ENCODE results near the gene LIN37. TPM values are rescaled to one million over a fixed set of nuclear protein-coding genes. Genes with fewer than 3 reads are reported as not detected.

The LIN37 gene
- polyA plus RNA-seq, 1 donor, result 8.6 TPM

DNA sequence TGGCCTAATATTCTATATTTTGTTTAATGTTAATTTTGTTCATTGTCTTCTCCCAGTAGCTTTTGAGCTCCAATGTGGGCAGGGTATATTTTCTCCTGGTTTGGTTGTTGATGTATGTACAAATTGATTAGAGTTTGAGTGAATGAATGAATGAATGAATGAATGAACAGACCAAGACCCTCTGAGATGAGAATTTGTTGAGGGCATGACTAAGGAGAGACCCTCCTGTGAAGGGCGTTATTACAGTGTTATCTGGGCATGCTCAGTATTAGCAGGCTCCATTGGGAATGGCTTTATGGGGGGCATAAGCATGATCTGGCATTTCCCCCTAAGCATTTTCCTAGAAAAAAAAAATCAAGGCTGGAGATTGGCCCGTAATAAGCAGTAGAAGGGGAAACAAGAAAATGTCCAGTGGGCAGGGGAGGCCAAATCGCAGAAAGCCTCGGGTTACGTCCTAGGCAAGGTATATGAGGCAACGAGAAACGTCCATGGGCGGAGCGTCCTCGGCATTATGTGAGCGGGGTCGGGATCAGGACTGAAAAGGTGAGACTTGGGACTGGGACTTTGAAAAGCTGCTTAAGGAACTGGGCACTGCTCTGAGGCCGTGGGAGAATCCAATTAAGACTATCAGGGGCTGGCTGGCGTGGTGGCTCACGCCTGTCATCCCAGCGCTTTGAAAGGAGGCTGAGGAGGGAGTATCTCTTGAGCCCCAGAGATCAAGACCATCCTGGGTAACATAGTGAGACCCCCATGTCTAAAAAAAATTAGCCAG is 26.1 kb downstream of the LIN37 start:
- no peak for DNase-seq (ENCODE audit: low read depth)

DNA sequence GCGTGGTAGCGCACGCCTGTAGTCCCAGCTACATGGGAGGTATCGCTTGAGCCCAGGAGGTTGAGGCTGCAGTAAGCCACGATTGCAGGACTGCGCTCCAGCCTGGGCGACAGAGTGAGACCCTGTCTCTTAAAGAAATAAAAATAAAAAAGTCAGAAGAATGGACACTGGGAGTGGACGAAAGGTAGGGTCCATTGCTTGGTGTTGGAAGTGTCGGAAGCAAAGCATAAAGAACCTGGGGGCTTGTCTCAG is 26.6 kb downstream of the LIN37 start:
- no peak for DNase-seq (ENCODE audit: low read depth)

GRCh38 chr19:35775298-35776101 is 27.1 kb downstream of the LIN37 start, which contains the start of gene ARHGAP33:
Gene ARHGAP33 (plus strand): TSS chr19:35775564. CDS start chr19:35775659, 95 bp downstream.
- DNase-seq (ENCODE audit: low read depth), result peak; percentile 88

- DNase-seq (ENCODE audit: low read depth), result no peak
These were observed 27.9 kb downstream of the LIN37 start for GRCh38 chr19:35776102-35776788.

DNA sequence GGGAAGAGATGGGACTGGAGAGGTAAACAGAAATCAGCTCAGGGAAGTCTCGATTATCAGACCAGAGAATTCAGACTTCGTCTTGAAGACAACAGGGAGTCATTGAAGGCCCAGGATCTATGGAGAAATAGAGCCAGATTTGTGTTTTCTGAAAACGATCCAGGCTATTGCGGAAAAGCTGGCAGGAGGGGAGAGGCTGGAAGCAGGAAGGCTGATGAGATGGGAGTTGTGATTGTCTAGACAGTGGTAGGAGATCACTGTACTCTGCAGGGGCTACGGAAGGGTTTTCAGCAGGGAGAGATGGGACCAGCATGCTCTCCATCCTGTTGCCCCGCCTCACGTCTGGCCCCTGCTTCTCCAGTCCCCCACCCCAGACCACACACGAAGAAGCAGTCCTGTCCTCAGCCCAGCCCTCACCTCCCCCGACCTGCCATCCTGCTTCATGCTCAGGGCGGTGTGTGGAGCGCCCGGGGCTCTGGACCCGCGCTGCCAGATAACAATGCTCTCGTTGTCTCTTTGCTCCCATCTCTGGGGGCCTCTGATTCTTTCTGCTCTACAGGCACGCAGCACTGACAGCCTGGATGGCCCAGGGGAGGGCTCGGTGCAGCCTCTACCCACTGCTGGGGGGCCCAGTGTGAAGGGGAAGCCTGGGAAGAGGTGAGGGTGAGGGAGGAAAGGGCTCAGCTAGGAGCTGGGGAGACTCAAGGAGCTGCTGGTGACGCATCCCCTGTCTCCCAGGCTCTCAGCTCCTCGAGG is 28.9 kb downstream of the LIN37 start:
- no peak for DNase-seq (ENCODE audit: low read depth)

DNA sequence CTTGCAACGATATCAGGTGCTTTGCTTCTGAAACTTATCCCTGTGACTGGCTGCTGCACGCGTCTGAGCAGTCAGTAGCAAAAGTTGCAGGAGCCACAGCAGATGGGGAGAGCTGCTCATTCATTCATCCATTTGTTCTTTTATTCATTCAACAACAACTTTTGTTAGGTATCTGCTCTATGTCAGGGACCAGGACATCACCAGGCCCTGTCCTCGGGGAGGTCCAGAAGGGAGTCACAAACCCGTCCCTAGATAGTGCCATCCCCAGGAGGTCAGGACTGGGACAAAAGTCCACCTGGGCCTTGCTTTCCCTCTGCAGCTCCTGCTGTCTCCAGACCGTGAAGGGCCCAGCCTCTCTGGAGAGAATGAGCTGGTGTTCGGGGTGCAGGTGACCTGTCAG is 29.6 kb downstream of the LIN37 start:
- no peak for DNase-seq (ENCODE audit: low read depth)

GRCh38 chr19:35779033-35779432 is 30.7 kb downstream of the LIN37 start:
- no peak for DNase-seq (ENCODE audit: low read depth)

DNA sequence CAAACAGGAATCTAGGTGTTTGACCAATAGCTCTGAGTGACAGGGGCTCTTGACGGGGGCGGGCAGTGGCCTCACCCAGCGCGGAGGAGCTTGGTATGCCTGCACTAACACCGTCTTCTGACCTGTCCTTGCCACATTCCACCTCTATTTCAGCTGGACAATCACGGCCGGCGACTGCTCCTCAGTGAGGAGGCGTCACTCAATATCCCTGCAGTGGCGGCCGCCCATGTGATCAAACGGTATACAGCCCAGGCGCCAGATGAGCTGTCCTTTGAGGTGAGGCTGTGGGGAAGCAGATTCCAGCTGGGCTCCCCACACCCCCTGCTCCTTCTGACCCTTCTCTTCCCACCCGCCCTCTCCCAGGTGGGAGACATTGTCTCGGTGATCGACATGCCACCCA is 31.7 kb downstream of the LIN37 start:
- no peak for DNase-seq (ENCODE audit: low read depth)

DNA sequence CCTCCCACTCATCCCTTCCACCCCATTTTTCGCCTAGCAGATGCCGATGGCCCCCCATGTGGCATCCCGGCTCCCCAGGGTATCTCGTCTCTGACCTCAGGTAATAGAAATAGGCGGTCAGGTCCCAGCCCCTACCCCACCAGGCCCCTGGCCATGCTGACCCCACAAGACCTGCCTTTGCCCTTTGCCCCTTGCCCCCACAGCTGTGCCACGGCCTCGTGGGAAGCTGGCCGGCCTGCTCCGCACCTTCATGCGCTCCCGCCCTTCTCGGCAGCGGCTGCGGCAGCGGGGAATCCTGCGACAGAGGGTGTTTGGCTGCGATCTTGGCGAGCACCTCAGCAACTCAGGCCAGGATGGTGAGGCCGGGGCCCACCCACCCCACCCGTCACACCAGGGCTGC is 32.3 kb downstream of the LIN37 start:
- DNase-seq (ENCODE audit: low read depth), result no peak

- DNase-seq (ENCODE audit: low read depth), result no peak
These were observed 33.3 kb downstream of the LIN37 start for GRCh38 chr19:35781650-35782049.

DNA sequence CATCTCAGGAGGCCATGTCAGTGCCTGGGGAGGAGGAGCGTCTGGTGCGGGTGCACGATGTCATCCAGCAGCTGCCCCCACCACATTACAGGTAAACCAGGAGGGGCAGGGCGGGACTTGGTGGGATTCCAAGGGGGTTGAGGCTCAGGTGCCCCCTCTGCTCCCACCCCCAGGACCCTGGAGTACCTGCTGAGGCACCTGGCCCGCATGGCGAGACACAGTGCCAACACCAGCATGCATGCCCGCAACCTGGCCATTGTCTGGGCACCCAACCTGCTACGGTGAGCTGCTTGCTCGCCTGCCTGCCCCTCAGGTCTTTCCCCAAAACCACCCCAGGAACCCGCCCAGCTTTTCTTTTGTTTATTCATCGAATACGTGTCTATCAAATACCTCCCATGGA is 34.2 kb downstream of the LIN37 start:
- no peak for DNase-seq (ENCODE audit: low read depth)

GRCh38 chr19:35783469-35784434 is 35.4 kb downstream of the LIN37 start:
- no peak for DNase-seq (ENCODE audit: low read depth)

GRCh38 chr19:35784503-35785338 is 36.3 kb downstream of the LIN37 start:
- DNase-seq (ENCODE audit: low read depth), result no peak

DNA sequence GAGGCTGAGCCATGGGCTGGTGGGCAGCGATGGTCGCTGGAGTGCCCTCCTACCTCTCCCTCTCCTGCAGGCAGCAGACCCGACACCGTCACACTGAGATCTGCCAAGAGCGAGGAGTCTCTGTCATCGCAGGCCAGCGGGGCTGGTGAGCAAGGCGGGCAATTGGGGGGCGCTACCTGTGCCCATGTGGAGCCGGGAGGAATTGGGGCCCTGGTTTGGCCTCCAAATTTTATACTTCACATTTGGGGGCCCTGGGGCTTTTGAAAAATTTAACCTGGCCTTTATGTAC is 36.9 kb downstream of the LIN37 start:
- DNase-seq (ENCODE audit: low read depth), result no peak

DNA sequence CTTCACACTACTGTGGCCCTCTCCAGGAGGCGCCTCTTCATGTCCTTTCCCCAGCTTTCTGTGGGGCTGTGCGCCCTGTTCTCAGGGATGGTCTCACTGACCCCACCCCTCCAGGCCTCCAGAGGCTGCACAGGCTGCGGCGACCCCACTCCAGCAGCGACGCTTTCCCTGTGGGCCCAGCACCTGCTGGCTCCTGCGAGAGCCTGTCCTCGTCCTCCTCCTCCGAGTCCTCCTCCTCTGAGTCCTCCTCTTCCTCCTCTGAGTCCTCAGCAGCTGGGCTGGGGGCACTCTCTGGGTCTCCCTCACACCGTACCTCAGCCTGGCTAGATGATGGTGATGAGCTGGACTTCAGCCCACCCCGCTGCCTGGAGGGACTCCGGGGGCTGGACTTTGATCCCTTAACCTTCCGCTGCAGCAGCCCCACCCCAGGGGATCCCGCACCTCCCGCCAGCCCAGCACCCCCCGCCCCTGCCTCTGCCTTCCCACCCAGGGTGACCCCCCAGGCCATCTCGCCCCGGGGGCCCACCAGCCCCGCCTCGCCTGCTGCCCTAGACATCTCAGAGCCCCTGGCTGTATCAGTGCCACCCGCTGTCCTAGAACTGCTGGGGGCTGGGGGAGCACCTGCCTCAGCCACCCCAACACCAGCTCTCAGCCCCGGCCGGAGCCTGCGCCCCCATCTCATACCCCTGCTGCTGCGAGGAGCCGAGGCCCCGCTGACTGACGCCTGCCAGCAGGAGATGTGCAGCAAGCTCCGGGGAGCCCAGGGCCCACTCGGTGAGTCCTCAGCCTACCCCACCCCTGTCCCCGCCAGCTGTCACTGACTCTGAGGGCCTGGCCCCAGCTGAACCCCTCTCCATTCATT is 38.2 kb downstream of the LIN37 start:
- no peak for DNase-seq (ENCODE audit: low read depth)

DNA sequence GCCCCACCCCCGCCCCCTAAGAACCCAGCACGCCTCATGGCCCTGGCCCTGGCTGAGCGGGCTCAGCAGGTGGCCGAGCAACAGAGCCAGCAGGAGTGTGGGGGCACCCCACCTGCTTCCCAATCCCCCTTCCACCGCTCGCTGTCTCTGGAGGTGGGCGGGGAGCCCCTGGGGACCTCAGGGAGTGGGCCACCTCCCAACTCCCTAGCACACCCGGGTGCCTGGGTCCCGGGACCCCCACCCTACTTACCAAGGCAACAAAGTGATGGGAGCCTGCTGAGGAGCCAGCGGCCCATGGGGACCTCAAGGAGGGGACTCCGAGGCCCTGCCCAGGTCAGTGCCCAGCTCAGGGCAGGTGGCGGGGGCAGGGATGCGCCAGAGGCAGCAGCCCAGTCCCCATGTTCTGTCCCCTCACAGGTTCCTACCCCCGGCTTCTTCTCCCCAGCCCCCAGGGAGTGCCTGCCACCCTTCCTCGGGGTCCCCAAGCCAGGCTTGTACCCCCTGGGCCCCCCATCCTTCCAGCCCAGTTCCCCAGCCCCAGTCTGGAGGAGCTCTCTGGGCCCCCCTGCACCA is 38.9 kb downstream of the LIN37 start:
- DNase-seq (ENCODE audit: low read depth), result no peak

- DNase-seq (ENCODE audit: low read depth), result no peak
These were observed 40.0 kb downstream of the LIN37 start for GRCh38 chr19:35788205-35788960.

Data from forelimb muscle (tissue), 1 donor.